ENCODE measurements around the gene CLDN5.
"Not testable (repeated sequence)": the region's sequence is repeated elsewhere in the genome, so short reads cannot be mapped to it uniquely, and the experiment has no call there.

The CLDN5 gene

DNA sequence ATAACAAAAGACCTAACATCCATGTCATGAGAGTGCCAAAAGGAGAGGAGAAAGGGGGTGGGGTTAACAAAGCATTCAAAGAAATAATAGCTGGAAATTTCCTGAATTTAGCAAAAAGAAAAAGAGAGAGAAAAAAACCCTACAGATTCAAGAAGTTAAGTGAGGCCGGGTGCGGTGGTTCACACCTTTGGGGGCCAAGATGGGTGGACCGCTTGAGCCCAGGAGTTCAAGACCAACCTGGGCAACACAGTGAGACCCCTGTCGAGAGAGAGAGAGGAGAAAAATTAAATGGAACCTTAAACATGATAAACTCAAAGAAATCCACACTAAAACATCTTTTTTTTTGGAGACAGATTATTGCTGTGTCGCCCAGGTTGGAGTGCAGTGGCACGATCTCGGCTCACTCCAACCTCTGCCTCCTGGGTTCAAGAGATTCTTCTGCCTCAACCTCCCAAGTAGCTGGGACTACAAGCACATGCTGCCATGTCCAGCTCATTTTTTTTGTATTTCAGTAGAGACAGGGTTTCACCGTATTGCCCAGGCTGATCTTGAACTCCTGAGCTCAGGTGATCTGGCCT, 8.9 kb upstream of the CLDN5 start:
- H3K4me1 ChIP-seq (ENCODE audit: control insufficient read depth, low read depth, low read length): no peaks in the 10 kb centered on the region
- H3K27me3 ChIP-seq (ENCODE audit: insufficient read depth, low read length, poor library complexity): no peaks in the 10 kb centered on the region
- no peak overlapping the region for H3K4me3 ChIP-seq (ENCODE audit: low read length)
- H3K23ac ChIP-seq (ENCODE audit: low read length): no peak overlapping the region
- no peak overlapping the region for H2BK5ac ChIP-seq (ENCODE audit: low read length)
- H3K27ac ChIP-seq (ENCODE audit: low read depth, low read length): no peak overlapping the region
- H3K4ac ChIP-seq (ENCODE audit: low read depth, low read length): no peak overlapping the region
- no peaks in the 10 kb centered on the region for H3K36me3 ChIP-seq (ENCODE audit: control insufficient read depth, insufficient read depth, low read length)
- H4K8ac ChIP-seq (ENCODE audit: low read depth, low read length): no peak overlapping the region
- no peak overlapping the region for H2AK5ac ChIP-seq (ENCODE audit: low read length)
- no peak overlapping the region for H3K9ac ChIP-seq (ENCODE audit: low read length)
- no peak overlapping the region for H2BK15ac ChIP-seq (replicated peaks; ENCODE audit: low read depth)
- H4K5ac ChIP-seq (ENCODE audit: low read length): no peak overlapping the region
- H3K4me2 ChIP-seq (ENCODE audit: low read length): no peak overlapping the region
- DNase-seq: no peak
- no peak overlapping the region for H3K56ac ChIP-seq (ENCODE audit: low read length)
- H3K18ac ChIP-seq (ENCODE audit: low read length): no peak overlapping the region
- H3K79me1 ChIP-seq (ENCODE audit: low read length): no peaks in the 10 kb centered on the region
- no peak overlapping the region for H2BK120ac ChIP-seq (ENCODE audit: low read depth, low read length)
- H3K79me2 ChIP-seq (ENCODE audit: control insufficient read depth, insufficient read depth, low read length): no peaks in the 10 kb centered on the region
- WGBS (ENCODE audit: extremely low coverage, insufficient coverage, low lambda C conversion rate): no CpG with 5 or more reads among the region's 8 CpGs

DNA sequence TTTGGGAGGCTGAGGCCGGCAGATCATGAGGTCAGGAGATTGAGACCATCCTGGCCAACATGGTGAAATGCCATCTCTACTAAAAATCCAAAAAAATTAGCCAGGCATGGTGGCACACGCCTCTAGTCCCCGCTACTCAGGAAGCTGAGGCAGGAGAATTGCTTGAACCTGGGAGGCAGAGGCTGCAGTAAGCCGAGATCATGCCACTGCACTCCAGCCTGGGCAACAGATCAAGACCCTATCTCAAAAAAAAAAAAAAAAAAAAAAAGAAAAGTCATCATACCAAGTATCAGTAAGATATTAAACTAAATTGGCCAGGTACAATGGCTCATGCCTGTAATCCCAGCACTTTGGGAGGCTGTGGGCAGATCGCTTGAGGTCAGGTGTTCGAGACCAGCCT, 7.1 kb upstream of the CLDN5 start:
- H2BK5ac ChIP-seq (ENCODE audit: low read length); H2AK5ac ChIP-seq (ENCODE audit: low read length); H2BK120ac ChIP-seq (ENCODE audit: low read depth, low read length); H4K5ac ChIP-seq (ENCODE audit: low read length); H3K27ac ChIP-seq (ENCODE audit: low read depth, low read length); H3K4ac ChIP-seq (ENCODE audit: low read depth, low read length); H3K4me3 ChIP-seq (ENCODE audit: low read length); H3K23ac ChIP-seq (ENCODE audit: low read length); H3K36me3 ChIP-seq (ENCODE audit: control insufficient read depth, insufficient read depth, low read length); H3K9ac ChIP-seq (ENCODE audit: low read length); H3K56ac ChIP-seq (ENCODE audit: low read length); H3K79me1 ChIP-seq (ENCODE audit: low read length); H3K79me2 ChIP-seq (ENCODE audit: control insufficient read depth, insufficient read depth, low read length); DNase-seq; H4K8ac ChIP-seq (ENCODE audit: low read depth, low read length); H3K18ac ChIP-seq (ENCODE audit: low read length); H3K27me3 ChIP-seq (ENCODE audit: insufficient read depth, low read length, poor library complexity); H3K4me1 ChIP-seq (ENCODE audit: control insufficient read depth, low read depth, low read length); H2BK15ac ChIP-seq (replicated peaks; ENCODE audit: low read depth); H3K4me2 ChIP-seq (ENCODE audit: low read length): not testable (repeated sequence)
- WGBS (ENCODE audit: extremely low coverage, insufficient coverage, low lambda C conversion rate): no CpG with 5 or more reads among the region's 6 CpGs

DNA sequence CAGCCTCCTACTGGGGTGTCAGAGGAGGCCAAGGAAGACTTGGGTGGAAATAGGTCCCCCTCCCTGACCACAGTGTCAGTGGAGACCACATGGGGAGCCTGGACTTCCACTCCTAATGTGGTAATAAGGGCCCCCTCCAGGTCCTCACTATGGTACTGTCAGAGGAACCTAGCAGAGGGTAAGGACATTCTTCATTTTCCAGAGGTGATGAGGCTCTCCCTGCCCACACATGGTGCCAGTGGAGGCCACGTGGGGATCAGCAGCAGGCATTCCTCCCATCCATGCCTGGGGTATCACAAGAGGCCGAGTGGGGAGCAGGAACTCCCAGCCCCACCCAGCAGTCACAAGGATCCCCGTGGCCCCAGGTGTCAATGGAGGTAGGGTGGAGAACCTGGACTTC, 6.5 kb upstream of the CLDN5 start:
- no peak overlapping the region for H3K23ac ChIP-seq (ENCODE audit: low read length)
- no peak overlapping the region for H3K18ac ChIP-seq (ENCODE audit: low read length)
- no peak overlapping the region for H4K8ac ChIP-seq (ENCODE audit: low read depth, low read length)
- H3K79me1 ChIP-seq (ENCODE audit: low read length): no peaks in the 10 kb centered on the region
- no peak overlapping the region for H3K9ac ChIP-seq (ENCODE audit: low read length)
- no peak overlapping the region for H3K27ac ChIP-seq (ENCODE audit: low read depth, low read length)
- no peak overlapping the region for H3K4ac ChIP-seq (ENCODE audit: low read depth, low read length)
- H3K4me1 ChIP-seq (ENCODE audit: control insufficient read depth, low read depth, low read length): no peaks in the 10 kb centered on the region
- H3K79me2 ChIP-seq (ENCODE audit: control insufficient read depth, insufficient read depth, low read length): no peaks in the 10 kb centered on the region
- H2AK5ac ChIP-seq (ENCODE audit: low read length): no peak overlapping the region
- DNase-seq: no peak
- H3K27me3 ChIP-seq (ENCODE audit: insufficient read depth, low read length, poor library complexity): no peaks in the 10 kb centered on the region
- H3K56ac ChIP-seq (ENCODE audit: low read length): no peak overlapping the region
- H2BK15ac ChIP-seq (replicated peaks; ENCODE audit: low read depth): no peak overlapping the region
- no peak overlapping the region for H4K5ac ChIP-seq (ENCODE audit: low read length)
- H3K36me3 ChIP-seq (ENCODE audit: control insufficient read depth, insufficient read depth, low read length): no peaks in the 10 kb centered on the region
- WGBS (ENCODE audit: extremely low coverage, insufficient coverage, low lambda C conversion rate): no CpG with 5 or more reads among the region's 3 CpGs
- H2BK5ac ChIP-seq (ENCODE audit: low read length): no peak overlapping the region
- no peak overlapping the region for H2BK120ac ChIP-seq (ENCODE audit: low read depth, low read length)
- no peak overlapping the region for H3K4me3 ChIP-seq (ENCODE audit: low read length)
- H3K4me2 ChIP-seq (ENCODE audit: low read length): no peak overlapping the region

DNA sequence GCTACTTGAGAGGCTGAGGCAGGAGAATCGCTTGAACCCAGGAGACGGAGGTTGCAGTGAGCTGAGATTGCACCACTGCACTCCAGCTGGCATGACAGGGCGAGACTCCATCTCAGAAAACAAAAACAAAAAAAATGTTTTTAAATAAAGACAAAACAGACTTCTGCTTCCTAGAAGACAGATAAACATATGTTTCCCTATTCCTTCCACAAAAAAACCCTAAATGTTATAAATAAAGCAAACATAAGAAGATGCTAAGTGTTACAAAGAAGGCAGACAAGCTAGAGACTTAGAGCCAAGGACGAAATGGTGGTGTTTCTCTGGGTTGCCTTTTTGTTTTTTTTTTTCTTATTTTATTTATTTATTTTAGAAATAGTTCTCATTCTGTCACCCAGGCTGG, 5.6 kb upstream of the CLDN5 start:
- Histone ChIP-seq H3K36me3 (ENCODE audit: control insufficient read depth, insufficient read depth, low read length) (no peaks in the 10 kb centered on the region), H3K4me1 (ENCODE audit: control insufficient read depth, low read depth, low read length) (no peaks in the 10 kb centered on the region), H2BK120ac (ENCODE audit: low read depth, low read length) (no peak overlapping the region), H3K4me3 (ENCODE audit: low read length) (no peak overlapping the region), H3K18ac (ENCODE audit: low read length) (no peak overlapping the region), H3K79me1 (ENCODE audit: low read length) (no peaks in the 10 kb centered on the region), H3K4me2 (ENCODE audit: low read length) (no peak overlapping the region), H3K9ac (ENCODE audit: low read length) (no peak overlapping the region), H2BK5ac (ENCODE audit: low read length) (no peak overlapping the region), H4K8ac (ENCODE audit: low read depth, low read length) (no peak overlapping the region), H2AK5ac (ENCODE audit: low read length) (no peak overlapping the region), H3K23ac (ENCODE audit: low read length) (no peak overlapping the region), H3K56ac (ENCODE audit: low read length) (no peak overlapping the region), H3K27me3 (ENCODE audit: insufficient read depth, low read length, poor library complexity) (no peaks in the 10 kb centered on the region), H4K5ac (ENCODE audit: low read length) (no peak overlapping the region), H2BK15ac (replicated peaks; ENCODE audit: low read depth) (no peak overlapping the region), H3K79me2 (ENCODE audit: control insufficient read depth, insufficient read depth, low read length) (no peaks in the 10 kb centered on the region), H3K27ac (ENCODE audit: low read depth, low read length) (no peak overlapping the region), H3K4ac (ENCODE audit: low read depth, low read length) (no peak overlapping the region)
- no CpG with 5 or more reads among the region's 4 CpGs for WGBS (ENCODE audit: extremely low coverage, insufficient coverage, low lambda C conversion rate)
- DNase-seq: no peak

DNA sequence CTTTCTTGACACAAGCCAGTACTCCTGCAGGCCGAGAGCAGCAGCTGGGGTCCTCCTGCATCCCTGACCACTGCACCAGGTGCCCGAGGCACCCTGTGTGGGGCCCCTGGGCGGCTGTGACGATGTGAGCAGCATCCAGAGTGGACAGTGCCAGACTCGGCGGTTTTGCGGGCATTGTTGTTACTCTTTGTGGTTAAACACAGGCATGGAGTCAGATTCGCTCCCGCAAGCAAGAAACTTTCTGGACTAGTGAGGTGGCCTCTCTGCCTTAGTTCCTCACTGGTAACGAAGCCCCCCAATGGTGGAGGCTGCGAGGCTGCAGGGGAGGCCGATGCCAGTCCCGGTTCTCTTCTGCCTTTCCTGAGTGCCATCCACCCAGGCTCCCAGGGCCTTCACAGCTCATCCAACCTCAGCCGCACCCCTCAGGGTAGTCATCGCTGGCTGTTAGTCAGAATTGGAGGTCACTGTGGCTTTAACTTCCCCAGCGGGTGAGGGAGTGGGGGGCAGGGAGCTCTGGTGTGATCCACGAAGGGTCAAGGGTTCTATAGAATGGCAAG, 3.7 kb upstream of the CLDN5 start:
- Histone ChIP-seq H3K79me2 (ENCODE audit: control insufficient read depth, insufficient read depth, low read length) (no peaks in the 10 kb centered on the region), H3K9ac (ENCODE audit: low read length) (no peak overlapping the region), H3K18ac (ENCODE audit: low read length) (no peak overlapping the region), H3K4me3 (ENCODE audit: low read length) (no peak overlapping the region), H3K4me2 (ENCODE audit: low read length) (no peak overlapping the region), H3K36me3 (ENCODE audit: control insufficient read depth, insufficient read depth, low read length) (no peaks in the 10 kb centered on the region), H3K23ac (ENCODE audit: low read length) (no peak overlapping the region), H2BK120ac (ENCODE audit: low read depth, low read length) (no peak overlapping the region), H3K4me1 (ENCODE audit: control insufficient read depth, low read depth, low read length) (no peaks in the 10 kb centered on the region), H2AK5ac (ENCODE audit: low read length) (no peak overlapping the region), H3K4ac (ENCODE audit: low read depth, low read length) (no peak overlapping the region), H3K56ac (ENCODE audit: low read length) (no peak overlapping the region), H3K27ac (ENCODE audit: low read depth, low read length) (no peak overlapping the region), H3K79me1 (ENCODE audit: low read length) (no peaks in the 10 kb centered on the region), H4K5ac (ENCODE audit: low read length) (no peak overlapping the region), H3K27me3 (ENCODE audit: insufficient read depth, low read length, poor library complexity) (no peaks in the 10 kb centered on the region), H2BK5ac (ENCODE audit: low read length) (no peak overlapping the region), H4K8ac (ENCODE audit: low read depth, low read length) (no peak overlapping the region), H2BK15ac (replicated peaks; ENCODE audit: low read depth) (no peak overlapping the region)
- no CpG with 5 or more reads among the region's 17 CpGs for WGBS (ENCODE audit: extremely low coverage, insufficient coverage, low lambda C conversion rate)
- DNase-seq: no peak

DNA sequence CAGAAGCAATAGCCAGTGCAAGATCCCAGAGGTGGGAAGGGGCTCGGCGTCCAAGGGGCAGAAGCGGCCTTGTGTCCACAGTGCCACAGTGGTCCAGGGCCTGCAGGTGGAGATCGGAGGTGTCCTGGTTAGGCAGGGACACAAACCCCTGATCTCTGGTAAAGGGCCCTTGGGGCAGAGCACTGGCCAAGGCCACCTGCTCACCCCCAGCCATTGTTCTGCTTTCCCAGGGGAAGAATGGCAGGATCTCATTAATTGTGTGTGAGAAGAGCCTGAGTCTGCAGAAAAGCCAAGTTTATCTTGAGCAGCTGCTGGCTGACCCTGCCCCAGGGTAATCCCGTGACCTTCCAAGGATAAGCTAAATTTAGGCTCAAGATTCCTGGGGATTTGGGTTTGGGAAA, 3.1 kb upstream of the CLDN5 start:
- Histone ChIP-seq H3K27me3 (ENCODE audit: insufficient read depth, low read length, poor library complexity) (no peaks in the 10 kb centered on the region), H3K27ac (ENCODE audit: low read depth, low read length) (no peak overlapping the region)

More for the DNA sequence above, 3.1 kb upstream of the CLDN5 start:
- H3K18ac ChIP-seq (ENCODE audit: low read length): no peak overlapping the region
- peak; percentile 16 for DNase-seq
- no peak overlapping the region for H3K4me3 ChIP-seq (ENCODE audit: low read length)
- no peak overlapping the region for H2BK15ac ChIP-seq (replicated peaks; ENCODE audit: low read depth)
- H3K36me3 ChIP-seq (ENCODE audit: control insufficient read depth, insufficient read depth, low read length): no peaks in the 10 kb centered on the region
- H4K8ac ChIP-seq (ENCODE audit: low read depth, low read length): no peak overlapping the region
- no peak overlapping the region for H3K23ac ChIP-seq (ENCODE audit: low read length)
- H3K56ac ChIP-seq (ENCODE audit: low read length): no peak overlapping the region
- no peak overlapping the region for H3K4ac ChIP-seq (ENCODE audit: low read depth, low read length)
- no peaks in the 10 kb centered on the region for H3K4me1 ChIP-seq (ENCODE audit: control insufficient read depth, low read depth, low read length)
- H2AK5ac ChIP-seq (ENCODE audit: low read length): no peak overlapping the region
- H2BK120ac ChIP-seq (ENCODE audit: low read depth, low read length): no peak overlapping the region
- H4K5ac ChIP-seq (ENCODE audit: low read length): no peak overlapping the region
- H3K4me2 ChIP-seq (ENCODE audit: low read length): no peak overlapping the region
- no peak overlapping the region for H3K9ac ChIP-seq (ENCODE audit: low read length)
- no peaks in the 10 kb centered on the region for H3K79me2 ChIP-seq (ENCODE audit: control insufficient read depth, insufficient read depth, low read length)
- no CpG with 5 or more reads among the region's 5 CpGs for WGBS (ENCODE audit: extremely low coverage, insufficient coverage, low lambda C conversion rate)
- no peak overlapping the region for H2BK5ac ChIP-seq (ENCODE audit: low read length)
- H3K79me1 ChIP-seq (ENCODE audit: low read length): no peaks in the 10 kb centered on the region

All from mesendoderm (in vitro differentiated cells).